Measurements from ENCODE around the gene CDKN1C.

DNA sequence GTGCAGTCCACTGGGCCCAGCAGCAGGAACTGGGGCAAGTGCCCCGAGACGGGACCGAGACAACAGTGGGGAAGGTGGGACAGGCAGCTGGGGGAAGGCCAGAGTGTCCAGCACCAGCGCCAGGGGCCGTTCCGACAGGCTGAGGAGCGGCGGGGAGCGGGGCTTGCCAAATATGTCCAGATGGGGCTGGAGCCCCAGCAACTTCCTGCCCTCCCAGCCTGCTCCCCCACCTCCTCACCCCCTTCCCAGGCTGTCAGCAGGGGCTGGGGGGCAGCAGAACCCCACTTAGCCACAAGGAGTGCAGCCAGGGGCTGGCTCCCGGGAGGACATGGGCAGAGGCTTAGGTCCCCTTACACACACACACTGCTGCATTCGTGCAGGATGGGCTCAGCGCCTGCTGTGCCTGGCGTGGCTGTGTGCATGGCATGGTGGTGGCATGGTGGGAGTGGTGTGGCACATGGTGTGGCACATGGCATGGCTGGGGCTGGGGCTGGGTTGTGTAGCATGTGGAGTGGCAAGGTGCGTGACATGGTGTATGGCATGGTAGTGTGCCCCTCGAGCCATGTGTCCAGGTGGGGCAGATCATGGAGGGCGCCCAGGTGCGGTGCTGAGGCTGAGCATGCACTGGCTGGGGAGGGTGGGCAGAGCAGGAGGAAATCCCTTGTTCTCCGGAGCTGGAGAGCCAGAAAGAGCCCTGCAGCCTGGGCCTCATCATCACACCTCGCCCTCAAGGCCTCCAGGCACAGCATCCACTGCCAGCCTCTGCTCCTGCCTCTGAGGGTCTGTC, 51.7 kb downstream of the CDKN1C start:
- TF ChIP-seq, protein P1, sequence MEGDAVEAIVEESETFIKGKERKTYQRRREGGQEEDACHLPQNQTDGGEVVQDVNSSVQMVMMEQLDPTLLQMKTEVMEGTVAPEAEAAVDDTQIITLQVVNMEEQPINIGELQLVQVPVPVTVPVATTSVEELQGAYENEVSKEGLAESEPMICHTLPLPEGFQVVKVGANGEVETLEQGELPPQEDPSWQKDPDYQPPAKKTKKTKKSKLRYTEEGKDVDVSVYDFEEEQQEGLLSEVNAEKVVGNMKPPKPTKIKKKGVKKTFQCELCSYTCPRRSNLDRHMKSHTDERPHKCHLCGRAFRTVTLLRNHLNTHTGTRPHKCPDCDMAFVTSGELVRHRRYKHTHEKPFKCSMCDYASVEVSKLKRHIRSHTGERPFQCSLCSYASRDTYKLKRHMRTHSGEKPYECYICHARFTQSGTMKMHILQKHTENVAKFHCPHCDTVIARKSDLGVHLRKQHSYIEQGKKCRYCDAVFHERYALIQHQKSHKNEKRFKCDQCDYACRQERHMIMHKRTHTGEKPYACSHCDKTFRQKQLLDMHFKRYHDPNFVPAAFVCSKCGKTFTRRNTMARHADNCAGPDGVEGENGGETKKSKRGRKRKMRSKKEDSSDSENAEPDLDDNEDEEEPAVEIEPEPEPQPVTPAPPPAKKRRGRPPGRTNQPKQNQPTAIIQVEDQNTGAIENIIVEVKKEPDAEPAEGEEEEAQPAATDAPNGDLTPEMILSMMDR (IDR thresholded peaks at IDR 0.05; ENCODE audit: insufficient read depth, low read length, poor library complexity, severe bottlenecking) = no peak
- no peak for TF ChIP-seq EZH2phosphoT487 (conservative IDR thresholded peaks at IDR 0.05; ENCODE audit: low read length)
